CD8-positive, alpha-beta memory T cell (primary cell): ENCODE measurements around the gene TSN. TPM values are rescaled to one million over a fixed set of nuclear protein-coding genes. Genes with fewer than 3 reads are reported as not detected.

Source experiments
- CTCF ChIA-PET: fragments of 350-600 bp; sonication (Branson Sonifier 250); formaldehyde crosslinking; loops from one replicate; lab custom pipeline; 2021; ENCODE audit warnings: antibody characterized with exemption; lab: Charles Lee
- POLR2A ChIA-PET: fragments of 350-600 bp; sonication (Branson Sonifier 250); formaldehyde crosslinking; loops from one replicate; lab custom pipeline; 2021; ENCODE audit warnings: antibody characterized with exemption; lab: Charles Lee
- DNase-seq, 5 donors: peaks; one replicate each; pipeline versions ENCODE4 v3.0.0 to v3.0.0-alpha.2; 2020 to 2022; ENCODE audit warnings: mixed read lengths in 1 of 5
- H3K27ac ChIP-seq: one replicate; pipeline ENCODE4 v1.7.0; 2013; ENCODE audit warnings: low read depth, mild to moderate bottlenecking, low read length, moderate library complexity
- H3K27me3 ChIP-seq: 2 replicates; pipeline ENCODE4 v1.7.0; 2013; ENCODE audit warnings: low read length, mild to moderate bottlenecking; ENCODE audit not compliant: insufficient read depth, poor library complexity, severe bottlenecking
- H3K36me3 ChIP-seq: 2 replicates; pipeline ENCODE4 v1.7.0; 2013; ENCODE audit warnings: mild to moderate bottlenecking, low read length, moderate library complexity; ENCODE audit not compliant: insufficient read depth
- H3K4me1 ChIP-seq: 2 replicates; pipeline ENCODE4 v1.7.0; 2013; ENCODE audit warnings: mild to moderate bottlenecking, low read length, moderate library complexity; ENCODE audit not compliant: insufficient read depth
- H3K4me3 ChIP-seq: 2 replicates; pipeline ENCODE4 v1.7.0; 2013; ENCODE audit warnings: mild to moderate bottlenecking, low read length
- H3K9me3 ChIP-seq: 2 replicates; pipeline ENCODE4 v1.7.0; 2013; ENCODE audit warnings: mild to moderate bottlenecking, low read length
- H3K27ac Mint-ChIP-seq, 8 donors: one replicate each; pipeline ENCODE4 v1.8.0; 2020 to 2021; ENCODE audit warnings: mixed read lengths in 8 of 8, mild to moderate bottlenecking in 6 of 8, inconsistent platforms in 3 of 8, moderate library complexity in 3 of 8
- H3K27me3 Mint-ChIP-seq, 2 donors: one replicate each; pipeline ENCODE4 v1.8.0; 2020 to 2021; ENCODE audit warnings: mixed read lengths in 2 of 2, mild to moderate bottlenecking in 1 of 2, moderate library complexity in 1 of 2
- H3K36me3 Mint-ChIP-seq, 3 donors: one replicate each; pipeline ENCODE4 v1.8.0; 2020 to 2021; ENCODE audit warnings: mixed read lengths in 3 of 3, inconsistent platforms in 1 of 3, mild to moderate bottlenecking in 1 of 3
- H3K4me1 Mint-ChIP-seq, 3 donors: one replicate each; pipeline ENCODE4 v1.8.0; 2020 to 2021; ENCODE audit warnings: mixed read lengths in 3 of 3, inconsistent platforms in 1 of 3, mild to moderate bottlenecking in 1 of 3
- H3K4me3 Mint-ChIP-seq, 7 donors: one replicate each; pipeline ENCODE4 v1.8.0; 2020 to 2021; ENCODE audit warnings: mixed read lengths in 7 of 7, mild to moderate bottlenecking in 6 of 7, moderate library complexity in 4 of 7, inconsistent platforms in 2 of 7
- H3K9me3 Mint-ChIP-seq, 5 donors: one replicate each; pipeline ENCODE4 v1.8.0; 2020 to 2022; ENCODE audit warnings: mixed read lengths in 5 of 5, mild to moderate bottlenecking in 3 of 5, moderate library complexity in 2 of 5, inconsistent platforms in 1 of 5
- polyA plus RNA-seq: library from polyadenylated mRNA; unstranded; fragments of 300-500 nt; fragmentation: Illumina TruSeq; gene quantifications from one replicate; pipeline ENCODE4 v1.2.3, GENCODE V29; 2021
- total RNA-seq, 2 experiments: library from RNA; stranded (reverse); gene quantifications; one replicate each; pipeline ENCODE4 v1.2.3, GENCODE V29; 2021

TSN gene
- total and polyA plus RNA-seq, 3 experiments from 2014 or later: 74.9 to 90.4 (median 88.0) TPM

DNA sequence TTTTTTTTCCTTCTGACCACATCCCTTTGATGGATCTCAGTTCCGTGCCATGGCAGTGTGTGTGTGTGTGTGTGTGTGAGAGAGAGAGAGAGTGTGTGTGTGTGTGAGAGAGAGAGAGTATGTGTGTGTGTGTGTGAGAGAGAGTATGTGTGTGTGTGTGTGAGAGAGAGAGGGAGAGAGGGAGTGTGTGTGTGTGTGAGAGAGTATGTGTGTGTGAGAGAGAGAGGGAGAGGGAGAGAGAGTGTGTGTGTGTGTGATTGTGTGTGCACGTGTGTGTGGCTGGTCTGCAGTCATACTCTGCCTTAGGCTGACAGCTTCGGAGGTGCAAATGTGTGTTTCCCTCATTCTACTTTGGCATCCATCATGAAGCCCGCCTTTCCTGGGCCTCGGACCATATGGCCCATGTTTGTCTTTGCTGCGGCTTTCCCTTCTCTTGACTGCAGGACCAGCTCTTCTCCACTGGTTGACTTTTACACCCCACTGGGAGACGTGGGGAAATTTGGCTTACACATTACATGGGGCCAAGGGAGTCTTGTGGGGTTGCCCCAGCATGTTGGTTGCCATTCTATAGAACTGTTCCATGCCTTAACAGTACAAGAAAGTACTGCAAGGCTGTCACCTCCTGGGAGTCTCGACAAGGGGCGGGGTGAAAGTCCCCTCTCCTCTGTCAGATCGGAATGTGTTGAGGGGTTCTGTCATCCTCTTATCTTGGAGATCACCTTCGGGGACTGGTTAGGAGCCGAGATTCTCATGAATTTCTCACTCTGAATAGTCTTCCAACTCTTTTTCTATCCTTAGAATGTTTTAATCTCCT lies 21.6 kb downstream of the TSN start:
- Histone ChIP-seq H3K36me3 (no peaks in the 10 kb centered on the region), H3K4me1 (no peaks in the 10 kb centered on the region), H3K4me3 (no peak overlapping the region), H3K27me3 (no peaks in the 10 kb centered on the region), H3K9me3 (no peaks in the 10 kb centered on the region), H3K27ac (no peak overlapping the region)
- no peaks in the 10 kb centered on the region for H3K27me3 Mint-ChIP-seq
- H3K4me1 Mint-ChIP-seq: no peaks in the 10 kb centered on the region
- ChIA-PET POLR2A (no interaction called here), CTCF (no interaction called here)
- peak overlapping the region in 1 of 8 donors; percentile 6 for H3K27ac Mint-ChIP-seq
- no peaks in the 10 kb centered on the region for H3K9me3 Mint-ChIP-seq
- H3K36me3 Mint-ChIP-seq: peaks cover 0 to 3% (median 3%) of the 10 kb centered on the region in 3 donors
- H3K4me3 Mint-ChIP-seq: no peak overlapping the region
- no peak for DNase-seq

DNA sequence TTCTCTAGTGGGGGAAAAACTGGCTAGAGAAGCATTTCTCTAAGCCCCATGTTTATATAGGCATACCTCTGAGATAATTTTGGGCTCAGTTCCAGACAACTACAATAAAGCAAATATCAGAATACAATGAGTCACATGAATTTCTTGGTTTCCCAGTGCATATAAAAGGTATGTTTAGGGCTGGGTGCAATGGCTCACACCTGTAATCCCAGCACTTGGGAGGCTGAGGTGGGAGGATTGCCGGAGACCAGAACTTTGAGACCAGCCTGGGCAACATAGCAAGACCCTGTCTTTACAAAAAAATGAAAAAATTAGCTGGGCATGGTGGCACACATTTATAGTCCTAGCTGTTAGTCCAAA lies 22.2 kb downstream of the TSN start:
- Mint-ChIP-seq H3K4me3 (no peak overlapping the region), H3K9me3 (no peaks in the 10 kb centered on the region), H3K4me1 (no peaks in the 10 kb centered on the region), H3K36me3 (peaks cover 0 to 2% (median 0%) of the 10 kb centered on the region in 3 donors), H3K27ac (no peak overlapping the region), H3K27me3 (no peaks in the 10 kb centered on the region)
- Histone ChIP-seq H3K4me1 (no peaks in the 10 kb centered on the region), H3K27ac (no peak overlapping the region), H3K36me3 (no peaks in the 10 kb centered on the region), H3K9me3 (no peaks in the 10 kb centered on the region), H3K27me3 (no peaks in the 10 kb centered on the region), H3K4me3 (no peak overlapping the region)
- POLR2A ChIA-PET: no interaction called here
- no peak for DNase-seq
- CTCF ChIA-PET: no interaction called here

GRCh38 chr2:121778741-121779487 lies 23.5 kb downstream of the TSN start:
- H3K4me3 ChIP-seq: no peak overlapping the region
- H3K9me3 ChIP-seq: no peaks in the 10 kb centered on the region
- ChIA-PET CTCF (no interaction called here), POLR2A (no interaction called here)
- Mint-ChIP-seq H3K4me1 (no peaks in the 10 kb centered on the region), H3K36me3 (no peaks in the 10 kb centered on the region), H3K27ac (no peak overlapping the region), H3K9me3 (no peaks in the 10 kb centered on the region), H3K27me3 (peaks cover 0 to 3% of the 10 kb centered on the region in 2 donors), H3K4me3 (no peak overlapping the region)
- H3K27ac ChIP-seq: no peak overlapping the region
- H3K27me3 ChIP-seq: no peaks in the 10 kb centered on the region
- H3K4me1 ChIP-seq: no peaks in the 10 kb centered on the region
- no peaks in the 10 kb centered on the region for H3K36me3 ChIP-seq
- DNase-seq: no peak

- Histone ChIP-seq H3K9me3 (no peaks in the 10 kb centered on the region), H3K27me3 (no peaks in the 10 kb centered on the region), H3K36me3 (no peaks in the 10 kb centered on the region), H3K27ac (no peak overlapping the region), H3K4me1 (no peaks in the 10 kb centered on the region), H3K4me3 (no peak overlapping the region)
- H3K4me1 Mint-ChIP-seq: no peaks in the 10 kb centered on the region
- POLR2A ChIA-PET: no interaction called here
- peaks cover 13 to 16% of the 10 kb centered on the region in 2 donors for H3K27me3 Mint-ChIP-seq
- H3K36me3 Mint-ChIP-seq: no peaks in the 10 kb centered on the region
- no peaks in the 10 kb centered on the region for H3K9me3 Mint-ChIP-seq
- no peak overlapping the region for H3K27ac Mint-ChIP-seq
- H3K4me3 Mint-ChIP-seq: no peak overlapping the region
- no peak for DNase-seq
- CTCF ChIA-PET: no interaction called here
Measured at GRCh38 chr2:121783180-121783579, 27.7 kb downstream of the TSN start.

- Mint-ChIP-seq H3K4me3 (no peak overlapping the region), H3K27me3 (peaks cover 26 to 47% of the 10 kb centered on the region in 2 donors), H3K4me1 (no peaks in the 10 kb centered on the region), H3K9me3 (no peaks in the 10 kb centered on the region), H3K27ac (no peak overlapping the region), H3K36me3 (no peaks in the 10 kb centered on the region)
- no peak for DNase-seq
- peaks cover 5% of the 10 kb centered on the region for H3K27me3 ChIP-seq
- POLR2A ChIA-PET: no interaction called here
- no peaks in the 10 kb centered on the region for H3K9me3 ChIP-seq
- no peak overlapping the region for H3K4me3 ChIP-seq
- no peaks in the 10 kb centered on the region for H3K4me1 ChIP-seq
- CTCF ChIA-PET: no interaction called here
- no peaks in the 10 kb centered on the region for H3K36me3 ChIP-seq
- H3K27ac ChIP-seq: no peak overlapping the region
Measured at GRCh38 chr2:121788685-121789084, 33.2 kb downstream of the TSN start.

DNA sequence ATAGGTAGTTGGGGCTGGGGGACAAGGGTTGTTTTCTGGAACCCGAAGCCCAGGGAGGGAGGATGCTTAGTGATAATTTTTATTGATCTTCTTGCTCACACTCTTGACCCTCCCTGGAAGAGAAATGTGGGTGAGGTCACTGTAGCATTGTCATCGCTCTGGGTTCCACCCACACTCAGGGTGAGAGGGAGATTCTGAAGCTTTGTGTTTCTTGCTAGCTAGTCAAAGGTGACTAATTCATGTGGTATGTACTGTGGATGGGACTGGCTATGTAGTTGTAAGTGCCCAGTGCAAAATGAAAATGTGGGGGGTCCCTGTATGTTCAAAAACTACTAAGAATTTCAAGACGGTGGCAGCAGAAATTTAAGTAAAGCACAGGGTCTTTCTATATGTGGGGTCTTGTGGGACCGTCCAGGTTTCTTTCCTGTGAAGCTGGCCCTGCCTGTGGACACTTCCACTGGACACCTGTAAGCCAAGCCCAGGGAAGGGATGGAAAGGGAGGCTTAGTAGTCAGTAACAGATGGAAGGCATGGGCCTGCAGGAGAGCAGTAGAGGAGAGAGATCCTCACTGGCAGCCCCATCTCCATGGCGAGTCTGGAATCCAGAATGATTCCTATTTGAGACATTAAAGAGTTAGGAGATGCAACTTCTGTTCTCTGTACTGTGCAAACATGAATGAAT lies 35.0 kb downstream of the TSN start:
- H3K4me1 Mint-ChIP-seq: no peaks in the 10 kb centered on the region
- H3K4me3 Mint-ChIP-seq: no peak overlapping the region
- H3K9me3 ChIP-seq: no peaks in the 10 kb centered on the region
- CTCF ChIA-PET: no interaction called here
- peaks cover 30 to 52% of the 10 kb centered on the region in 2 donors for H3K27me3 Mint-ChIP-seq
- no peaks in the 10 kb centered on the region for H3K4me1 ChIP-seq
- H3K27ac ChIP-seq: no peak overlapping the region
- no peaks in the 10 kb centered on the region for H3K9me3 Mint-ChIP-seq
- no peaks in the 10 kb centered on the region for H3K36me3 Mint-ChIP-seq
- DNase-seq: no peak
- no peak overlapping the region for H3K4me3 ChIP-seq
- H3K27ac Mint-ChIP-seq: no peak overlapping the region
- peaks cover 5% of the 10 kb centered on the region for H3K27me3 ChIP-seq
- H3K36me3 ChIP-seq: no peaks in the 10 kb centered on the region
- POLR2A ChIA-PET: no interaction called here

DNA sequence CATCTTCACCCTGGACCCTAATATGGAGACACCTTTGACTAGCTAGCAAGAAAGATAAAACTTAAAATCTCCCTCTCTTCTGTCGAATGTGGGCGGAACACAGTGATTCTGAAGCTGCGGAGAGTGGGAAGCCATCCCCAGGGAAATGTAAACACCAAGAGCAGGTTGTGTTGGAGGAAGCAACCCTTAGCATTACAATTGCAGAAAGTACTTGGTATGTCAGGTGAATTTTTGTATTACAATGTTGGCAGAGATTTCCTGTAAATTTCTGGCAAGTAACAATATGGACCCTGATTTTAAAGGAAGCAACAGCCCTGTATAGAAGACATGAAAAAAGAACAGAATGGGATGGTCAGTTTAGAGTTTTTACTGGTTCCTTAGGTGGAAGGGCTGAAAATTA lies 35.8 kb downstream of the TSN start:
- Histone ChIP-seq H3K36me3 (no peaks in the 10 kb centered on the region), H3K4me3 (no peak overlapping the region), H3K4me1 (no peaks in the 10 kb centered on the region), H3K9me3 (no peaks in the 10 kb centered on the region), H3K27me3 (peaks cover 5% of the 10 kb centered on the region), H3K27ac (no peak overlapping the region)
- POLR2A ChIA-PET: interaction anchor here (0.5 kb wide), 1 partner anchor 260 kb away, joined by 4 read pairs; no protein-coding TSS in a partner anchor
- H3K4me1 Mint-ChIP-seq: no peaks in the 10 kb centered on the region
- CTCF ChIA-PET: no interaction called here
- no peak overlapping the region for H3K27ac Mint-ChIP-seq
- no peaks in the 10 kb centered on the region for H3K36me3 Mint-ChIP-seq
- no peaks in the 10 kb centered on the region for H3K9me3 Mint-ChIP-seq
- DNase-seq: no peak
- peaks cover 26 to 50% of the 10 kb centered on the region in 2 donors for H3K27me3 Mint-ChIP-seq
- no peak overlapping the region for H3K4me3 Mint-ChIP-seq

GRCh38 chr2:121791801-121792221 lies 36.4 kb downstream of the TSN start:
- H3K4me3 Mint-ChIP-seq: no peak overlapping the region
- Histone ChIP-seq H3K27me3 (peaks cover 5% of the 10 kb centered on the region), H3K4me3 (no peak overlapping the region), H3K27ac (no peak overlapping the region), H3K36me3 (no peaks in the 10 kb centered on the region), H3K9me3 (no peaks in the 10 kb centered on the region), H3K4me1 (no peaks in the 10 kb centered on the region)
- H3K4me1 Mint-ChIP-seq: no peaks in the 10 kb centered on the region
- ChIA-PET POLR2A (interaction anchor here (0.5 kb wide), 1 partner anchor 260 kb away, joined by 4 read pairs; no protein-coding TSS in a partner anchor), CTCF (no interaction called here)
- peaks cover 24 to 53% of the 10 kb centered on the region in 2 donors for H3K27me3 Mint-ChIP-seq
- H3K27ac Mint-ChIP-seq: no peak overlapping the region
- peaks cover 0 to 1% (median 0%) of the 10 kb centered on the region in 3 donors for H3K36me3 Mint-ChIP-seq
- H3K9me3 Mint-ChIP-seq: no peaks in the 10 kb centered on the region
- DNase-seq: no peak
